HCT116 (cell line): Measurements from ENCODE around the gene WDR27. TPM values are rescaled to one million over a fixed set of nuclear protein-coding genes. Genes with fewer than 3 reads are reported as not detected.

Source experiments
- ATAC-seq: fragments of 200-7000 bp; cut with Tn5 transposase; 2 replicates; pipeline ENCODE4 v1.9.1; 2020; ENCODE audit warnings: mild to moderate bottlenecking, moderate library complexity
- BruUV-seq: library from RNA; stranded (reverse); fragments of 400-500 nt; replicated peaks from 2 replicates; lab custom pipeline; 2021; lab: Mats Ljungman, UMichigan
- CTCF ChIA-PET: fragments of 300-600 bp; sonication (Branson Sonifier 250); formaldehyde crosslinking; loops from one replicate; lab custom pipeline; 2021; ENCODE audit warnings: antibody characterized with exemption; lab: Charles Lee
- POLR2A ChIA-PET: fragments of 300-600, 350-600 bp; sonication (Branson Sonifier 250); formaldehyde crosslinking; loops from one replicate; lab custom pipeline; 2021; ENCODE audit warnings: antibody characterized with exemption; lab: Charles Lee
- RAD21 ChIA-PET, 2 experiments: fragments of 300-600 bp; sonication (Branson Sonifier 250); formaldehyde crosslinking; loops; one replicate each; lab custom pipeline; 2023; ENCODE audit warnings: low total read pairs in 2 of 2; ENCODE audit not compliant: uncharacterized antibody in 2 of 2, unreplicated experiment in 2 of 2, low non-redundant PET in 1 of 2; lab: Charles Lee
- DNase-seq: peaks from one replicate; pipeline ENCODE4 v3.0.0-alpha.2; 2010; ENCODE audit warnings: low read depth, low spot score
- H2AFZ ChIP-seq: fragments of 200-600 bp; shearing (Covaris generic), sonication (generic); 2 replicates; pipeline ENCODE4 v1.6.1; 2017; ENCODE audit warnings: low read depth, mixed run types, mixed read lengths, antibody characterized with exemption, low read length; ENCODE audit not compliant: poor library complexity, severe bottlenecking
- H3K27ac ChIP-seq: 2 replicates; pipeline ENCODE4 v1.5.1; 2012; ENCODE audit warnings: low read depth, low read length
- H3K27me3 ChIP-seq: fragments of 200-600 bp; sonication (generic); 2 replicates; pipeline ENCODE4 v1.6.1; 2016; ENCODE audit warnings: mixed run types, low read length, mixed read lengths; ENCODE audit not compliant: insufficient read depth
- H3K36me3 ChIP-seq, 2 experiments: fragments of 200-500 bp in 1 of 2; fragments of 200-600 bp in 1 of 2; sonication (Bioruptor generic) in 1 of 2; sonication (generic) in 1 of 2; 2 replicates each; pipeline versions ENCODE4 v1.5.1 to v1.6.1; 2014 to 2016; ENCODE audit warnings: low read length in 2 of 2, inconsistent platforms in 1 of 2, mixed read lengths in 1 of 2, mixed run types in 1 of 2; ENCODE audit not compliant: insufficient read depth in 2 of 2, control insufficient read depth in 1 of 2
- H3K4me1 ChIP-seq, 2 experiments: fragments of 200-600 bp in 1 of 2; sonication (generic) in 1 of 2; 2 replicates each; pipeline versions ENCODE4 v1.5.1 to v1.6.1; 2012 to 2017; ENCODE audit warnings: low read length in 2 of 2, inconsistent platforms in 1 of 2, mild to moderate bottlenecking in 1 of 2, mixed read lengths in 1 of 2, mixed run types in 1 of 2, moderate library complexity in 1 of 2; ENCODE audit not compliant: insufficient read depth in 2 of 2, control insufficient read depth in 1 of 2
- H3K4me2 ChIP-seq: fragments of 200-600 bp; sonication (generic); 2 replicates; pipeline ENCODE4 v1.6.1; 2017; ENCODE audit warnings: mixed run types, low read length, mixed read lengths
- H3K4me3 ChIP-seq, 2 experiments: fragments of 200-600 bp in 1 of 2; sonication (generic) in 1 of 2; replicated peaks in 1 of 2; 2 replicates each; pipeline ENCODE4 v1.5.1; 2011 to 2016; ENCODE audit warnings: low read length in 2 of 2, control low read depth in 1 of 2, low read depth in 1 of 2, mild to moderate bottlenecking in 1 of 2, mixed read lengths in 1 of 2, mixed run types in 1 of 2
- H3K79me2 ChIP-seq: fragments of 200-600 bp; sonication (generic); 2 replicates; pipeline ENCODE4 v1.6.1; 2017; ENCODE audit warnings: mild to moderate bottlenecking, mixed run types, low read length, moderate library complexity, mixed read lengths; ENCODE audit not compliant: insufficient read depth
- H3K9ac ChIP-seq: fragments of 200-600 bp; sonication (generic); 2 replicates; pipeline ENCODE4 v1.6.1; 2016; ENCODE audit warnings: low read length, mixed read lengths
- H3K9me2 ChIP-seq: fragments of 200-600 bp; sonication (generic), shearing (Covaris generic); 2 replicates; pipeline ENCODE4 v1.6.1; 2017; ENCODE audit warnings: mixed run types, mild to moderate bottlenecking, moderate library complexity; ENCODE audit not compliant: insufficient read depth
- H3K9me3 ChIP-seq, 2 experiments: fragments of 200-500 bp in 1 of 2; fragments of 200-600 bp in 1 of 2; sonication (Bioruptor generic) in 1 of 2; sonication (generic) in 1 of 2; 2 replicates each; pipeline ENCODE4 v1.6.1; 2014 to 2017; ENCODE audit warnings: low read length in 2 of 2, mixed read lengths in 2 of 2, inconsistent platforms in 1 of 2, low read depth in 1 of 2, mild to moderate bottlenecking in 1 of 2, mixed run types in 1 of 2, moderate library complexity in 1 of 2; ENCODE audit not compliant: control insufficient read depth in 1 of 2, insufficient read depth in 1 of 2
- H4K20me1 ChIP-seq: fragments of 200-600 bp; sonication (generic), shearing (Covaris generic); 2 replicates; pipeline ENCODE4 v1.6.1; 2017; ENCODE audit warnings: mixed run types, mild to moderate bottlenecking, moderate library complexity; ENCODE audit not compliant: insufficient read depth
- CBX3 ChIP-seq: IDR thresholded peaks from 2 replicates; pipeline ENCODE4 v1.6.1; 2012; ENCODE audit warnings: low read depth
- CEBPB ChIP-seq: IDR thresholded peaks from 2 replicates; pipeline ENCODE4 v1.6.1; 2012; ENCODE audit warnings: low read depth
- EZH2 ChIP-seq: fragments of 200-600 bp; sonication (generic); IDR thresholded peaks from 2 replicates; pipeline ENCODE4 v1.6.1; 2017; ENCODE audit warnings: antibody characterized with exemption, mixed run types
- MAX ChIP-seq: IDR thresholded peaks from 2 replicates; pipeline ENCODE4 v1.6.1; 2012
- POLR2A ChIP-seq: IDR thresholded peaks from 2 replicates; pipeline ENCODE4 v1.7.0; 2011; ENCODE audit warnings: borderline replicate concordance; ENCODE audit not compliant: insufficient read depth, insufficient read length; ENCODE audit errors: extremely low read depth
- POLR2AphosphoS5 ChIP-seq: IDR thresholded peaks from 2 replicates; pipeline ENCODE4 v1.6.1; 2011; ENCODE audit warnings: mild to moderate bottlenecking, low read depth, low read length, moderate library complexity
- REST ChIP-seq: IDR thresholded peaks from 2 replicates; pipeline ENCODE4 v1.6.1; 2012; ENCODE audit warnings: low read depth
- SIN3A ChIP-seq: IDR thresholded peaks from 2 replicates; pipeline ENCODE4 v1.6.1; 2012; ENCODE audit warnings: low read depth
- SRF ChIP-seq: IDR thresholded peaks from 2 replicates; pipeline ENCODE4 v1.6.1; 2012; ENCODE audit warnings: low read depth
- TCF7L2 ChIP-seq: IDR thresholded peaks from 2 replicates; pipeline ENCODE4 v1.7.0; 2011; ENCODE audit warnings: borderline replicate concordance, inconsistent platforms; ENCODE audit not compliant: insufficient read depth, insufficient read length; ENCODE audit errors: extremely low read depth
- ZBTB33 ChIP-seq: IDR thresholded peaks from 2 replicates; pipeline ENCODE4 v1.6.1; 2011; ENCODE audit warnings: mild to moderate bottlenecking, low read length, moderate library complexity; ENCODE audit not compliant: insufficient replicate concordance; ENCODE audit errors: extremely low read depth
- ZNF274 ChIP-seq: fragments of 200-500 bp; sonication (Bioruptor generic); IDR thresholded peaks from 2 replicates; pipeline ENCODE4 v1.6.1; 2014; ENCODE audit warnings: mild to moderate bottlenecking, low read depth, low read length, inconsistent platforms
- intact Hi-C: fragments of 100-400 bp; cut with micrococcal nuclease; formaldehyde crosslinking; loops from 2 replicates; pipeline ENCODE4 v1.10.0; 2022
- total RNA-seq: library from RNA; stranded (reverse); gene quantifications from one replicate; pipeline ENCODE4 v1.2.1, GENCODE V29; 2021; ENCODE audit not compliant: unreplicated experiment

WDR27 gene
- total RNA-seq, 1 experiment from 2014 or later: 60.6 TPM

GRCh38 chr6:169450097-169450496, 251.7 kb downstream of the WDR27 start:
- no peak overlapping the region for H3K27ac ChIP-seq
- no peak for TF ChIP-seq TCF7L2
- no peak for TF ChIP-seq ZBTB33
- TF ChIP-seq POLR2AphosphoS5: no peak
- TF ChIP-seq CBX3: no peak
- TF ChIP-seq POLR2A: no peak
- TF ChIP-seq CEBPB: no peak
- no peak for TF ChIP-seq MAX
- no peak for TF ChIP-seq EZH2
- no peak for TF ChIP-seq SRF
- no peak for TF ChIP-seq SIN3A
- TF ChIP-seq REST: no peak
- no peak for TF ChIP-seq ZNF274
- peaks cover 4 to 20% of the 10 kb centered on the region in 2 experiments; a peak in 3 of 4 replicates for H3K4me1 ChIP-seq
- H3K9ac ChIP-seq: no peak overlapping the region
- H3K79me2 ChIP-seq: no peaks in the 10 kb centered on the region
- ATAC-seq: no peak
- no peaks in the 10 kb centered on the region for H3K9me2 ChIP-seq
- no peak overlapping the region for H3K4me3 ChIP-seq
- no peaks in the 10 kb centered on the region for H4K20me1 ChIP-seq
- no TSS peak for BruUV-seq
- H3K9me3 ChIP-seq: no peaks in the 10 kb centered on the region
- ChIA-PET POLR2A (no interaction called here), RAD21 (no interaction called here), CTCF (no interaction called here)
- DNase-seq: no peak
- intact Hi-C loops: no loop called here
- no peak overlapping the region for H3K4me2 ChIP-seq
- no peaks in the 10 kb centered on the region for H3K36me3 ChIP-seq
- H3K27me3 ChIP-seq: no peaks in the 10 kb centered on the region
- H2AFZ ChIP-seq: no peak overlapping the region
